Posterior cingulate gyrus (tissue), 11 donors: Measurements from ENCODE around the gene DPY30.

Source experiments
- DNase-seq, 10 donors: peaks; one replicate each; pipeline versions ENCODE4 v3.0.0 to v3.0.0-alpha.2; 2020 to 2021; ENCODE audit warnings: mixed read lengths in 3 of 10
- intact Hi-C: fragments of 100-400 bp; cut with DNase I; formaldehyde crosslinking; loops from one replicate; pipeline ENCODE4 v1.15.1; 2023

Gene DPY30

GRCh38 chr2:31980674-31981356, 58.8 kb downstream of the DPY30 start:
- no peak for DNase-seq
- intact Hi-C loops = no loop called here

DNA sequence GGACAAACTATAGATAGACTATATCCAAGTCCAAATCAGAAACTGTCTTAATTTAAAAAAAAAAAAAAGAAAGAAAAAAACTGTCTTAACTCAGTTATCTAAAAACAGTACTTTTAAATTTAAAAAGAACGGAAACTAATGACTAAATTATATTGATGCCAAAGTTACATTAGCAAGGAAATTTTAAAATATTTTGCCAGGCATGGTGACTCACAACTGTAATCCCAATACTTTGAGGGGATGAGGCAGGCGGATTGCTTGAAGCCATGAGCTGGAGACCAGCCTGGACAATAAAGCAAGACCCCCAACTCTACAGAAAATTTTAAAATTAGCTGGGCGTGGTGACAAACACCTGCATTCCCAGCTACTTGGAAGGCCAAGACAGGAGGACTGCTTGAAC, 59.6 kb downstream of the DPY30 start:
- intact Hi-C loops = no loop called here
- no peak for DNase-seq

GRCh38 chr2:31979018-31979417, 60.6 kb downstream of the DPY30 start:
- DNase-seq = no peak
- intact Hi-C loops = no loop called here

GRCh38 chr2:31978436-31978835, 61.2 kb downstream of the DPY30 start:
- intact Hi-C loops = no loop called here
- no peak for DNase-seq
